Endothelial cell (in vitro differentiated cells): ENCODE data around the gene ZNF540. TPM values are rescaled to one million over a fixed set of nuclear protein-coding genes. Genes with fewer than 3 reads are reported as not detected.
"Not testable (repeated sequence)": the region's sequence is repeated elsewhere in the genome, so short reads cannot be mapped to it uniquely, and the experiment has no call there.

Experiments used
- DNase-seq: peaks from one replicate; pipeline ENCODE4 v3.0.0; 2021; ENCODE audit warnings: low spot score
- H3K27ac Mint-ChIP-seq: one replicate; pipeline ENCODE4 v1.8.0; 2021; ENCODE audit warnings: mixed read lengths, inconsistent platforms; ENCODE audit not compliant: unreplicated experiment
- H3K27me3 Mint-ChIP-seq: one replicate; pipeline ENCODE4 v1.8.0; 2021; ENCODE audit warnings: mild to moderate bottlenecking, moderate library complexity, mixed read lengths, inconsistent platforms; ENCODE audit not compliant: unreplicated experiment
- H3K36me3 Mint-ChIP-seq: one replicate; pipeline ENCODE4 v1.8.0; 2021; ENCODE audit warnings: mild to moderate bottlenecking, low read depth, mixed read lengths, inconsistent platforms; ENCODE audit not compliant: unreplicated experiment
- H3K4me1 Mint-ChIP-seq: one replicate; pipeline ENCODE4 v1.8.0; 2021; ENCODE audit warnings: mild to moderate bottlenecking, mixed read lengths, inconsistent platforms; ENCODE audit not compliant: unreplicated experiment
- H3K4me3 Mint-ChIP-seq: one replicate; pipeline ENCODE4 v1.8.0; 2021; ENCODE audit warnings: mild to moderate bottlenecking, mixed read lengths, inconsistent platforms; ENCODE audit not compliant: unreplicated experiment
- H3K9me3 Mint-ChIP-seq: one replicate; pipeline ENCODE4 v1.8.0; 2021; ENCODE audit warnings: mixed read lengths, inconsistent platforms; ENCODE audit not compliant: unreplicated experiment
- CTCF ChIP-seq: fragments of 200-600 bp; sonication (generic); IDR thresholded peaks from one replicate; pipeline ENCODE4 v1.5.0; 2021; ENCODE audit warnings: antibody characterized with exemption; ENCODE audit not compliant: unreplicated experiment
- total RNA-seq: library from RNA; stranded (reverse); fragmentation: NEBNext Ultra II Directional; extraction: Animal tissue kit (Norgen Biotek cat#: 25700); gene quantifications from one replicate; pipeline ENCODE4 v1.2.1, GENCODE V29; 2021; ENCODE audit not compliant: unreplicated experiment

Gene ZNF540
- total RNA-seq, 1 donor from 2014 or later, result 0.69 TPM

GRCh38 chr19:37655689-37656371, 61.2 kb downstream of the ZNF540 start:
- H3K4me3 Mint-ChIP-seq, result peak overlapping the region; percentile 96
- H3K36me3 Mint-ChIP-seq, result peaks cover 14% of the 10 kb centered on the region

GRCh38 chr19:37657157-37657556, 62.5 kb downstream of the ZNF540 start:
- not testable (repeated sequence) for H3K27me3 Mint-ChIP-seq, H3K4me3 Mint-ChIP-seq, DNase-seq, H3K27ac Mint-ChIP-seq
- Mint-ChIP-seq H3K9me3 (peaks cover 11% of the 10 kb centered on the region), H3K36me3 (peaks cover 21% of the 10 kb centered on the region), H3K4me1 (peaks cover 14% of the 10 kb centered on the region)

More at GRCh38 chr19:37655689-37656371, 61.2 kb downstream of the ZNF540 start:
- Mint-ChIP-seq H3K4me1 (peaks cover 14% of the 10 kb centered on the region), H3K27ac (no peak overlapping the region), H3K9me3 (peaks cover 6% of the 10 kb centered on the region), H3K27me3 (peaks cover 7% of the 10 kb centered on the region)
- no peak for TF ChIP-seq CTCF
- DNase-seq, result peak; percentile 77

Other genes starting within 250 kb of the ZNF540 start
- gene ZNF527, start 223.8 kb upstream of the ZNF540 start, total RNA-seq, result 4.9 TPM
- 4.7 TPM for gene ZNF569, start 127.4 kb upstream of the ZNF540 start, total RNA-seq
- 9.5 TPM for gene ZNF570, start 125.5 kb upstream of the ZNF540 start, total RNA-seq
- gene ZNF793, start 87.9 kb upstream of the ZNF540 start, total RNA-seq, result 10.9 TPM
- 3.9 TPM for gene ZNF571, start 84 bp upstream of the ZNF540 start, total RNA-seq
- gene ZFP30, start 60.6 kb downstream of the ZNF540 start, total RNA-seq, result 20.2 TPM
- 15.2 TPM for gene ZNF607, start 124.9 kb downstream of the ZNF540 start, total RNA-seq
- 11.3 TPM for gene ZNF573, start 184.7 kb downstream of the ZNF540 start, total RNA-seq